ENCODE measurements around the gene MGST3.
"Not testable (repeated sequence)": the region's sequence is repeated elsewhere in the genome, so short reads cannot be mapped to it uniquely, and the experiment has no call there.

The MGST3 gene

DNA sequence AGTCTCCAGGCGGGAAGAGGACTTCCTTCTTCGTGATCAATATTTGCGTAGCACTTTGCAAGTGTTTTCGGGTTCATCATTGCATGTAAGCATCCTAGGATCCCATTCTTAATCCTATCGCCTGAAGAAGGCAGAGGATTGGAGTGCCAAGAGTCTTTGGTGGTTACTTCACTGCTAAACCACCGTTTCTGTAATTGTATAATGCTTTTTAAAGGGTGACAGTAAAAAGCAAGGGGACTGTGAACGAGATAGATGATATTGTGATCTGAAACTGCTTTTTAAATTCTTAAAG is 67.7 kb downstream of the MGST3 start:
- H3K4me3 ChIP-seq (ENCODE audit: low read length, poor library complexity, severe bottlenecking), result peak overlapping the region; percentile 92
- peaks cover 22% of the 10 kb centered on the region for H4K20me1 ChIP-seq (ENCODE audit: insufficient read depth, low read length, poor library complexity, severe bottlenecking)
- TF ChIP-seq EZH2phosphoT487 (IDR thresholded peaks at IDR 0.05; ENCODE audit: borderline replicate concordance), result no peak
- TF ChIP-seq, protein P1, sequence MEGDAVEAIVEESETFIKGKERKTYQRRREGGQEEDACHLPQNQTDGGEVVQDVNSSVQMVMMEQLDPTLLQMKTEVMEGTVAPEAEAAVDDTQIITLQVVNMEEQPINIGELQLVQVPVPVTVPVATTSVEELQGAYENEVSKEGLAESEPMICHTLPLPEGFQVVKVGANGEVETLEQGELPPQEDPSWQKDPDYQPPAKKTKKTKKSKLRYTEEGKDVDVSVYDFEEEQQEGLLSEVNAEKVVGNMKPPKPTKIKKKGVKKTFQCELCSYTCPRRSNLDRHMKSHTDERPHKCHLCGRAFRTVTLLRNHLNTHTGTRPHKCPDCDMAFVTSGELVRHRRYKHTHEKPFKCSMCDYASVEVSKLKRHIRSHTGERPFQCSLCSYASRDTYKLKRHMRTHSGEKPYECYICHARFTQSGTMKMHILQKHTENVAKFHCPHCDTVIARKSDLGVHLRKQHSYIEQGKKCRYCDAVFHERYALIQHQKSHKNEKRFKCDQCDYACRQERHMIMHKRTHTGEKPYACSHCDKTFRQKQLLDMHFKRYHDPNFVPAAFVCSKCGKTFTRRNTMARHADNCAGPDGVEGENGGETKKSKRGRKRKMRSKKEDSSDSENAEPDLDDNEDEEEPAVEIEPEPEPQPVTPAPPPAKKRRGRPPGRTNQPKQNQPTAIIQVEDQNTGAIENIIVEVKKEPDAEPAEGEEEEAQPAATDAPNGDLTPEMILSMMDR (conservative IDR thresholded peaks at IDR 0.05; ENCODE audit: low read length), result no peak

DNA sequence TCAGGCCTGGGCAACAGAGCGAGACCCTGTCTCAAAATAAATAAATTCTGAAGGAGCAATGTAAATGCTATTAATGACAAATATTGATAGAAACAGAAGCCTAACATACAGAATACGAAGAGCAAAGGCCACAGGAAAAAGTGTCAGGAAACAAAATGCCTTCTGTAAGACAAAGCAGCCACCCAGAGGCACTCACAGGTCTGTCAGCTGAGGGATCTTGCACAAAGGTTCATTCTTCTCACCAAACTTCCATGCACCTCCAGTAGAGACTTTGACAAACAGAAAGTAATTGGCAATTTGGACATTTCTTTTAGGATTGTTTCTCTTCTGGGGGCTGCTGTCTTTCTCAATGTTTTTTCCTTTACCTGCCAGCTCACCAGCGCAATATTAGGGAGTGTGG is 68.5 kb downstream of the MGST3 start:
- peaks cover 35% of the 10 kb centered on the region for H3K4me1 ChIP-seq (ENCODE audit: insufficient read depth, low read length, poor library complexity, severe bottlenecking)
- peak overlapping the region; percentile 81 for H3K9ac ChIP-seq (ENCODE audit: low read depth, low read length, poor library complexity, severe bottlenecking)
- H3K36me3 ChIP-seq (ENCODE audit: insufficient read depth, low read length), result no peaks in the 10 kb centered on the region
- H3K4me3 ChIP-seq (ENCODE audit: low read length, poor library complexity, severe bottlenecking), result peak overlapping the region; percentile 92
- peaks cover 30% of the 10 kb centered on the region for H3K79me2 ChIP-seq (ENCODE audit: insufficient read depth, low read length)
- H2AFZ ChIP-seq (ENCODE audit: low read length), result no peak overlapping the region
- H3F3A ChIP-seq (ENCODE audit: low read depth), result peaks cover 9% of the 10 kb centered on the region
- H4K20me1 ChIP-seq (ENCODE audit: insufficient read depth, low read length, poor library complexity, severe bottlenecking), result peaks cover 19% of the 10 kb centered on the region
- H3K27me3 ChIP-seq (ENCODE audit: insufficient read depth, low read length, poor library complexity, severe bottlenecking), result no peaks in the 10 kb centered on the region
- H3K9me2 ChIP-seq (replicated peaks; ENCODE audit: low read depth, low read length), result no peaks in the 10 kb centered on the region
- H3K4me2 ChIP-seq (ENCODE audit: low read depth, low read length, poor library complexity, severe bottlenecking), result peak overlapping the region; percentile 93
- no peaks in the 10 kb centered on the region for H3K9me3 ChIP-seq (ENCODE audit: insufficient read depth, low read depth, low read length)
- TF ChIP-seq, protein P1 (conservative IDR thresholded peaks at IDR 0.05; ENCODE audit: low read length), result no peak
- no peak for TF ChIP-seq EZH2phosphoT487 (IDR thresholded peaks at IDR 0.05; ENCODE audit: borderline replicate concordance)

More for the DNA sequence above, 67.7 kb downstream of the MGST3 start:
- peaks cover 35% of the 10 kb centered on the region for H3K4me1 ChIP-seq (ENCODE audit: insufficient read depth, low read length, poor library complexity, severe bottlenecking)
- H3K9me2 ChIP-seq (replicated peaks; ENCODE audit: low read depth, low read length), result no peaks in the 10 kb centered on the region
- peak overlapping the region; percentile 93 for H3K4me2 ChIP-seq (ENCODE audit: low read depth, low read length, poor library complexity, severe bottlenecking)
- H3K79me2 ChIP-seq (ENCODE audit: insufficient read depth, low read length), result peaks cover 37% of the 10 kb centered on the region
- H2AFZ ChIP-seq (ENCODE audit: low read length), result peak overlapping the region; percentile 99
- no peaks in the 10 kb centered on the region for H3K9me3 ChIP-seq (ENCODE audit: insufficient read depth, low read depth, low read length)
- H3K9ac ChIP-seq (ENCODE audit: low read depth, low read length, poor library complexity, severe bottlenecking), result peak overlapping the region; percentile 81
- H3K27me3 ChIP-seq (ENCODE audit: insufficient read depth, low read length, poor library complexity, severe bottlenecking), result no peaks in the 10 kb centered on the region
- peaks cover 9% of the 10 kb centered on the region for H3F3A ChIP-seq (ENCODE audit: low read depth)
- H3K36me3 ChIP-seq (ENCODE audit: insufficient read depth, low read length), result no peaks in the 10 kb centered on the region

DNA sequence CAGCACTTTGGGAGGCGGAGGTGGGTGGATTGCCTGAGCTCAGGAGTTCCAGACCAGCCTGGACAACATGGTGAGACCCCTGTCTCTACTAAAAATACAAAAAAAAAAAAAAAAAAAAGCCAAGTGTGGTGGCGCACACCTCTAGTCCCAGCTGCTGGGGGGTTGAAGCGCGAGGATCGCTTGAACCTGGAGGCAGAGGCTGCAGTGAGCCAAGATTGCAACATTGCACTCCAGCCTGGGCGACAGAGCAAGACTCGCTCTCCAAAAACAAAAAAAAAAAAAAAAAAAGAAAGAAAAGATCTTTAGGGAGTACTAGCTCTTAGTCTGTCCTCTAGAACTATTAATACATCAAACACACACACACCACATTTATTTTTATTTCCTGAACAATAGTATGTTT is 70.9 kb downstream of the MGST3 start:
- H3F3A ChIP-seq (ENCODE audit: low read depth); H3K27me3 ChIP-seq (ENCODE audit: insufficient read depth, low read length, poor library complexity, severe bottlenecking); H2AFZ ChIP-seq (ENCODE audit: low read length); H4K20me1 ChIP-seq (ENCODE audit: insufficient read depth, low read length, poor library complexity, severe bottlenecking); H3K79me2 ChIP-seq (ENCODE audit: insufficient read depth, low read length); H3K9me3 ChIP-seq (ENCODE audit: insufficient read depth, low read depth, low read length); H3K36me3 ChIP-seq (ENCODE audit: insufficient read depth, low read length); H3K9ac ChIP-seq (ENCODE audit: low read depth, low read length, poor library complexity, severe bottlenecking); H3K9me2 ChIP-seq (replicated peaks; ENCODE audit: low read depth, low read length); H3K4me3 ChIP-seq (ENCODE audit: low read length, poor library complexity, severe bottlenecking); H3K4me2 ChIP-seq (ENCODE audit: low read depth, low read length, poor library complexity, severe bottlenecking): not testable (repeated sequence)
- H3K4me1 ChIP-seq (ENCODE audit: insufficient read depth, low read length, poor library complexity, severe bottlenecking), result peaks cover 18% of the 10 kb centered on the region

DNA sequence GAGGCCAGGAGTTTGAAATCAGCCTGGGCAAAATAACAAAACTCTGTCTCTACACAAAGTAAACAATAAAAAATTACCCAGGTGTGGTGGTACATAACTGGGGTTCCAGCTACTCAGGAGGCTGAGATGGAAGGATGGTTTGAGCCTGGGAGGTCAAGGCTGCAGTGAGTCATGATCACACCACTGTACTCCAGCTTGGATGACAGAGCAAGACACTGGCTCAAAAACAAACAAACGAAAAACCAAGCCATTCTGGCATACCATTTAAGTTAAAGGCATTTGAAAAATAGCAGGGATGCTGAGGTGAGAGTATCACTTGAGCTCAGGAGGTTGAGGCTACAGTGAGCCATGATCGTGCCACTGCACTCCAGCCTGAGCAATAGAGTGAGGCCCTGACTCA is 72.6 kb downstream of the MGST3 start:
- H3K79me2 ChIP-seq (ENCODE audit: insufficient read depth, low read length), result no peaks in the 10 kb centered on the region; the same call in 1 of the 2 replicates
- H3K27me3 ChIP-seq (ENCODE audit: insufficient read depth, low read length, poor library complexity, severe bottlenecking), result no peaks in the 10 kb centered on the region
- no peaks in the 10 kb centered on the region for H3K9me2 ChIP-seq (replicated peaks; ENCODE audit: low read depth, low read length)

More for the DNA sequence above, 72.6 kb downstream of the MGST3 start:
- H3K9me3 ChIP-seq (ENCODE audit: insufficient read depth, low read depth, low read length), result no peaks in the 10 kb centered on the region
- H3K4me2 ChIP-seq (ENCODE audit: low read depth, low read length, poor library complexity, severe bottlenecking), result no peak overlapping the region
- no peaks in the 10 kb centered on the region; the same call in 1 of the 2 replicates for H3F3A ChIP-seq (ENCODE audit: low read depth)
- no peak overlapping the region for H3K9ac ChIP-seq (ENCODE audit: low read depth, low read length, poor library complexity, severe bottlenecking)
- TF ChIP-seq, protein P1 (conservative IDR thresholded peaks at IDR 0.05; ENCODE audit: low read length), result no peak
- no peak for TF ChIP-seq EZH2phosphoT487 (IDR thresholded peaks at IDR 0.05; ENCODE audit: borderline replicate concordance)
- H3K4me3 ChIP-seq (ENCODE audit: low read length, poor library complexity, severe bottlenecking), result no peak overlapping the region
- H3K36me3 ChIP-seq (ENCODE audit: insufficient read depth, low read length), result no peaks in the 10 kb centered on the region
- H2AFZ ChIP-seq (ENCODE audit: low read length), result no peak overlapping the region
- no peaks in the 10 kb centered on the region for H4K20me1 ChIP-seq (ENCODE audit: insufficient read depth, low read length, poor library complexity, severe bottlenecking)
- H3K4me1 ChIP-seq (ENCODE audit: insufficient read depth, low read length, poor library complexity, severe bottlenecking), result peaks cover 10% of the 10 kb centered on the region
